GM12865 (cell line): Measurements from ENCODE around the gene MAPK8.

ENCODE experiments used
- DNase-seq: peaks from one replicate; pipeline ENCODE4 v3.0.0; 2010; ENCODE audit warnings: low read depth
- H3K4me3 ChIP-seq: 2 replicates; pipeline ENCODE4 v1.5.1; 2011; ENCODE audit warnings: mild to moderate bottlenecking, low read depth, low read length, control low read depth
- CTCF ChIP-seq: IDR thresholded peaks from 2 replicates; pipeline ENCODE4 v1.5.1; 2011; ENCODE audit warnings: low read length, control low read depth, low read depth, inconsistent platforms; ENCODE audit not compliant: insufficient read depth; ENCODE audit errors: missing control alignments

Gene MAPK8

GRCh38 chr10:48454302-48455054 is 148.0 kb downstream of the MAPK8 start:
- no peak overlapping the region for H3K4me3 ChIP-seq
- TF ChIP-seq CTCF: no peak
- DNase-seq: no peak

- DNase-seq: no peak
- no peak for TF ChIP-seq CTCF
- no peak overlapping the region for H3K4me3 ChIP-seq
These were observed 148.5 kb downstream of the MAPK8 start for GRCh38 chr10:48455055-48455391.

- TF ChIP-seq CTCF: no peak
- H3K4me3 ChIP-seq: no peak overlapping the region
- DNase-seq: no peak
These were observed 149.1 kb downstream of the MAPK8 start for GRCh38 chr10:48455392-48456151.

- TF ChIP-seq CTCF: no peak
- no peak overlapping the region for H3K4me3 ChIP-seq
- DNase-seq: no peak
These were observed 149.9 kb downstream of the MAPK8 start for GRCh38 chr10:48456361-48456804.

- DNase-seq: no peak
- TF ChIP-seq CTCF: no peak
- H3K4me3 ChIP-seq: no peak overlapping the region
These were observed 150.6 kb downstream of the MAPK8 start for GRCh38 chr10:48456808-48457761.

GRCh38 chr10:48457949-48458661 is 151.6 kb downstream of the MAPK8 start:
- DNase-seq: no peak
- TF ChIP-seq CTCF: no peak
- no peak overlapping the region for H3K4me3 ChIP-seq
